ENCODE measurements around the gene TPP2. TPM values are rescaled to one million over a fixed set of nuclear protein-coding genes. Genes with fewer than 3 reads are reported as not detected.

TPP2 gene
- total RNA-seq, 1 experiment from 2014 or later = 68.3 TPM

GRCh38 chr13:102598061-102598460 is 1.3 kb downstream of the TPP2 start (continued):
- TF ChIP-seq ETV6 (CRISPR knock-in tag; IDR thresholded peaks at IDR 0.05) (no peak), TEAD4 (CRISPR knock-in tag; IDR thresholded peaks at IDR 0.05) (no peak), ZBTB21 (CRISPR knock-in tag; IDR thresholded peaks at IDR 0.05; ENCODE audit: borderline replicate concordance) (no peak), FOXK1 (CRISPR knock-in tag; IDR thresholded peaks at IDR 0.05) (no peak), CREB1 (CRISPR knock-in tag; IDR thresholded peaks at IDR 0.05) (no peak)
- TF ChIP-seq, protein P1, sequence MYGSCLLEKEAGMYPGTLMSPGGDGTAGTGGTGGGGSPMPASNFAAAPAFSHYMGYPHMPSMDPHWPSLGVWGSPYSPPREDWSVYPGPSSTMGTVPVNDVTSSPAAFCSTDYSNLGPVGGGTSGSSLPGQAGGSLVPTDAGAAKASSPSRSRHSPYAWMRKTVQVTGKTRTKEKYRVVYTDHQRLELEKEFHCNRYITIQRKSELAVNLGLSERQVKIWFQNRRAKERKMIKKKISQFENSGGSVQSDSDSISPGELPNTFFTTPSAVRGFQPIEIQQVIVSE (CRISPR knock-in tag; IDR thresholded peaks at IDR 0.05; ENCODE audit: borderline replicate concordance) = no peak

DNA sequence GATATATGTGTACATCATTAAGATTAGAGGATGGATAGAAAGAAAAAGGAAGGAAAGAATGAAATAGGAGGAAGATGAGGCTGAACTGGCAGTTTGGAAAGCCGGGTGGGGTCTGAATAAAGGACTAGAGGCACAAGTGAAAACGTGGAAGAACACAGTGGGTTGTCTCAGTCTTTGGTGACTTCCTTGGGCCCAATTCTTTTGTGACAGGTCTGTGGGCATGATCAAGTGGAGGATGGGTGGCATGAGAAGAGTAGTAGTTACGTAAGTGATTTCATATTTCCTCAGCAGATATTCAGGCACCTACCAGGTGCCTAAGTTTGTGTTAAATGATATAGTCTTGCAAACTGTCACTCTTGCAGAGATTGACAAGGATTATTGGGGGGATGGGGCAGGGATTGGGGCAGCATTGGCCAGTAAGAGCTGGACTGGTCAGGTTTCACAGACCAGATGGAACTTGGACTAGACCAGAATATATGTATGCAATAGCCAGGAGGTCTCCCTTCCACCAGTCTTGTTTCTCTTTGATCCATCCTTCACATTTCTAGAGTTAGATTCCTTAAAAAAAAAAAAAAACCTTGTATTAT is 2.7 kb downstream of the TPP2 start:
- Mint-ChIP-seq H3K4me3 (peak overlapping the region; percentile 32), H3K9me3 (no peaks in the 10 kb centered on the region), H3K4me1 (peaks cover 54% of the 10 kb centered on the region), H3K27ac (peak overlapping the region; percentile 64; the same call in 1 of the 2 replicates), H3K27me3 (ENCODE audit: low read depth) (no peaks in the 10 kb centered on the region), H3K36me3 (peaks cover 3% of the 10 kb centered on the region)
- ChIA-PET POLR2A (no interaction called here), CTCF (no interaction called here)
- TF ChIP-seq, protein P2, sequence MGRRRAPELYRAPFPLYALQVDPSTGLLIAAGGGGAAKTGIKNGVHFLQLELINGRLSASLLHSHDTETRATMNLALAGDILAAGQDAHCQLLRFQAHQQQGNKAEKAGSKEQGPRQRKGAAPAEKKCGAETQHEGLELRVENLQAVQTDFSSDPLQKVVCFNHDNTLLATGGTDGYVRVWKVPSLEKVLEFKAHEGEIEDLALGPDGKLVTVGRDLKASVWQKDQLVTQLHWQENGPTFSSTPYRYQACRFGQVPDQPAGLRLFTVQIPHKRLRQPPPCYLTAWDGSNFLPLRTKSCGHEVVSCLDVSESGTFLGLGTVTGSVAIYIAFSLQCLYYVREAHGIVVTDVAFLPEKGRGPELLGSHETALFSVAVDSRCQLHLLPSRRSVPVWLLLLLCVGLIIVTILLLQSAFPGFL (CRISPR knock-in tag; IDR thresholded peaks at IDR 0.05; ENCODE audit: borderline replicate concordance) = no peak
- no peak for TF ChIP-seq ZNF532 (CRISPR knock-in tag; IDR thresholded peaks at IDR 0.05; ENCODE audit: borderline replicate concordance)
- no peak for TF ChIP-seq FOXJ3 (CRISPR knock-in tag; IDR thresholded peaks at IDR 0.05; ENCODE audit: borderline replicate concordance)
- TF ChIP-seq JUN (CRISPR knock-in tag; IDR thresholded peaks at IDR 0.05) = no peak
- no peak for TF ChIP-seq TCF7 (CRISPR knock-in tag; IDR thresholded peaks at IDR 0.05; ENCODE audit: low read depth)
- TF ChIP-seq ERG (CRISPR knock-in tag; IDR thresholded peaks at IDR 0.05) = no peak
- no peak for TF ChIP-seq ZBTB43 (CRISPR knock-in tag; IDR thresholded peaks at IDR 0.05)
- no peak for TF ChIP-seq MYBL2 (CRISPR knock-in tag; IDR thresholded peaks at IDR 0.05)
- DNase-seq (ENCODE audit: low spot score) (no peak), ATAC-seq (no peak)
